NCI-H128 (cell line): ENCODE measurements around the gene IL2RA.
"Not testable (repeated sequence)": the region's sequence is repeated elsewhere in the genome, so short reads cannot be mapped to it uniquely, and the experiment has no call there.

Experiments
- DNase-seq: peaks from one replicate; lab custom pipeline; 2025; ENCODE audit not compliant: unreplicated experiment; lab: John Stamatoyannopoulos, UW

IL2RA gene

GRCh38 chr10:5963591-5963990 lies 98.6 kb downstream of the IL2RA start:
- DNase-seq = no peak

- DNase-seq = no peak
Observed at GRCh38 chr10:5963071-5963470, 99.1 kb downstream of the IL2RA start.

- DNase-seq = not testable (repeated sequence)
Observed at GRCh38 chr10:5962358-5962940, 99.7 kb downstream of the IL2RA start.

GRCh38 chr10:5961405-5962100 lies 100.6 kb downstream of the IL2RA start:
- no peak for DNase-seq

- not testable (repeated sequence) for DNase-seq
Observed at GRCh38 chr10:5960973-5961275, 101.2 kb downstream of the IL2RA start.
